IMR-90 (cell line): ENCODE data around the gene SPINDOC. TPM values are rescaled to one million over a fixed set of nuclear protein-coding genes. Genes with fewer than 3 reads are reported as not detected.

Experiments used
- ATAC-seq: fragments of 200-7000 bp; cut with Tn5 transposase; 2 replicates; pipeline ENCODE4 v1.9.1; 2020; ENCODE audit warnings: low read depth, mild to moderate bottlenecking, moderate library complexity
- BruUV-seq: library from RNA; stranded (reverse); fragments of 400-500 nt; replicated peaks from 2 replicates; lab custom pipeline; 2021; lab: Mats Ljungman, UMichigan
- CTCF ChIA-PET: fragments of 300-600 bp; formaldehyde crosslinking; extraction: SDS; loops from one replicate; lab custom pipeline; 2021; ENCODE audit warnings: antibody characterized with exemption; lab: Yijun Ruan, JAX
- POLR2A ChIA-PET: fragments of 300-600 bp; sonication (Branson Sonifier 250); formaldehyde crosslinking; loops from one replicate; lab custom pipeline; 2022; ENCODE audit warnings: antibody characterized with exemption; ENCODE audit not compliant: unreplicated experiment; lab: Charles Lee
- DNase-seq: peaks from one replicate; pipeline ENCODE4 v3.0.0; 2013
- H2AFZ ChIP-seq: replicated peaks from 2 replicates; pipeline ENCODE3; 2013; ENCODE audit warnings: low read length, mild to moderate bottlenecking; ENCODE audit not compliant: poor library complexity
- H2AK5ac ChIP-seq: 2 replicates; pipeline ENCODE4 v1.6.1; 2013; ENCODE audit warnings: low read depth, low read length, inconsistent platforms
- H2AK9ac ChIP-seq: replicated peaks from 2 replicates; pipeline ENCODE3; 2013; ENCODE audit warnings: mild to moderate bottlenecking, low read depth, low read length, moderate library complexity; ENCODE audit not compliant: poor library complexity
- H2BK120ac ChIP-seq: 2 replicates; pipeline ENCODE4 v1.6.1; 2013; ENCODE audit warnings: low read depth, low read length, inconsistent platforms
- H2BK15ac ChIP-seq: 3 replicates; pipeline ENCODE4 v1.6.1; 2013; ENCODE audit warnings: low read depth, low read length, inconsistent platforms
- H2BK20ac ChIP-seq: 2 replicates; pipeline ENCODE4 v1.6.1; 2013; ENCODE audit warnings: low read depth, mild to moderate bottlenecking, inconsistent platforms, low read length, moderate library complexity
- H2BK5ac ChIP-seq: 2 replicates; pipeline ENCODE4 v1.6.1; 2013; ENCODE audit warnings: mild to moderate bottlenecking, low read depth, low read length, inconsistent platforms; ENCODE audit not compliant: poor library complexity, severe bottlenecking
- H3K14ac ChIP-seq: replicated peaks from 2 replicates; pipeline ENCODE4 v1.6.1; 2013; ENCODE audit warnings: low read depth, low read length, inconsistent platforms
- H3K18ac ChIP-seq: 2 replicates; pipeline ENCODE4 v1.6.1; 2013; ENCODE audit warnings: low read depth, low read length, control low read depth
- H3K23ac ChIP-seq: 2 replicates; pipeline ENCODE4 v1.6.1; 2013; ENCODE audit warnings: low read depth, low read length, inconsistent platforms
- H3K27ac ChIP-seq: 2 replicates; pipeline ENCODE4 v1.5.1; 2013; ENCODE audit warnings: mild to moderate bottlenecking, control low read depth, low read length; ENCODE audit not compliant: insufficient read depth
- H3K27me3 ChIP-seq: 2 replicates; pipeline ENCODE4 v1.6.1; 2013; ENCODE audit warnings: low read length; ENCODE audit not compliant: control insufficient read depth, insufficient read depth
- H3K36me3 ChIP-seq: 2 replicates; pipeline ENCODE4 v1.6.1; 2013; ENCODE audit warnings: low read length, mixed read lengths; ENCODE audit not compliant: control insufficient read depth, insufficient read depth
- H3K4ac ChIP-seq: 2 replicates; pipeline ENCODE4 v1.6.1; 2013; ENCODE audit warnings: low read depth, low read length, inconsistent platforms
- H3K4me1 ChIP-seq: 2 replicates; pipeline ENCODE4 v1.6.1; 2013; ENCODE audit warnings: low read length, mixed read lengths; ENCODE audit not compliant: control insufficient read depth, insufficient read depth
- H3K4me2 ChIP-seq: 2 replicates; pipeline ENCODE4 v1.6.1; 2013; ENCODE audit warnings: low read depth, mild to moderate bottlenecking, control low read depth, low read length, moderate library complexity
- H3K4me3 ChIP-seq: 2 replicates; pipeline ENCODE4 v1.5.1; 2013; ENCODE audit warnings: low read depth, mild to moderate bottlenecking, control low read depth, low read length, moderate library complexity; ENCODE audit not compliant: insufficient read depth
- H3K56ac ChIP-seq: 2 replicates; pipeline ENCODE4 v1.6.1; 2013; ENCODE audit warnings: low read length, inconsistent platforms; ENCODE audit not compliant: insufficient read depth; ENCODE audit errors: extremely low read depth
- H3K79me1 ChIP-seq, 2 experiments: 2 replicates each; pipeline ENCODE4 v1.6.1; 2013; ENCODE audit warnings: low read length in 2 of 2, inconsistent platforms in 1 of 2, low read depth in 1 of 2
- H3K9ac ChIP-seq: 2 replicates; pipeline ENCODE4 v1.6.1; 2013; ENCODE audit warnings: low read depth, low read length, control low read depth
- H3K9me1 ChIP-seq: 2 replicates; pipeline ENCODE4 v1.6.1; 2013; ENCODE audit warnings: low read length, inconsistent platforms; ENCODE audit not compliant: insufficient read depth
- H3K9me3 ChIP-seq: 2 replicates; pipeline ENCODE4 v1.6.1; 2013; ENCODE audit warnings: low read length; ENCODE audit not compliant: control insufficient read depth, insufficient read depth
- H4K20me1 ChIP-seq: 2 replicates; pipeline ENCODE4 v1.6.1; 2013; ENCODE audit warnings: low read length, inconsistent platforms; ENCODE audit not compliant: insufficient read depth
- H4K5ac ChIP-seq: 2 replicates; pipeline ENCODE4 v1.6.1; 2013; ENCODE audit warnings: mild to moderate bottlenecking, low read depth, low read length, control low read depth
- H4K8ac ChIP-seq, 2 experiments: 2 replicates each; pipeline ENCODE4 v1.6.1; 2013; ENCODE audit warnings: low read depth in 2 of 2, low read length in 2 of 2, control low read depth in 1 of 2, inconsistent platforms in 1 of 2
- H4K91ac ChIP-seq: 2 replicates; pipeline ENCODE4 v1.6.1; 2013; ENCODE audit warnings: low read depth, low read length, inconsistent platforms; ENCODE audit not compliant: insufficient read depth
- SMC3 ChIP-seq: fragments of 150-350 bp; IDR thresholded peaks from 2 replicates; pipeline ENCODE4 v1.6.1; 2016; ENCODE audit warnings: low read depth, mild to moderate bottlenecking, antibody characterized with exemption, low read length, moderate library complexity
- WGBS, 2 experiments: methylation state at CpG; one replicate each; pipeline versions ENCODE4 v1.1.5 to v1.1.7; 2013; ENCODE audit warnings: missing lambda C conversion rate in 2 of 2; ENCODE audit not compliant: insufficient read length in 1 of 2; ENCODE audit errors: extremely low coverage in 2 of 2; 5-methylcytosine and 5-hydroxymethylcytosine counted together
- dilution Hi-C: fragments of 300-500 bp; cut with HindIII; formaldehyde crosslinking; loops from one replicate; pipeline ENCODE4 v1.14.3; 2018; ENCODE audit warnings: low sequenced_read_pairs; ENCODE audit not compliant: unreplicated experiment
- in situ Hi-C: fragments of 300-500 bp; cut with MboI; formaldehyde crosslinking; loops from 3 replicates; pipeline ENCODE4 v1.14.3; 2019; ENCODE audit warnings: low sequenced_read_pairs, inconsistent platforms, mixed read lengths
- intact Hi-C: fragments of 100-400 bp; cut with micrococcal nuclease; formaldehyde crosslinking; loops from 2 replicates; pipeline ENCODE4 v1.10.0; 2022
- polyA plus RNA-seq, 3 experiments: library from polyadenylated mRNA; depleted of rRNA; stranded (reverse); fragments of >200 nt; gene quantifications; 2 replicates each; pipeline ENCODE4 v1.2.3, GENCODE V29; 2012; ENCODE audit warnings: low replicate concordance in 1 of 3
- total RNA-seq: library from RNA; depleted of rRNA; stranded (reverse); fragments of >200 nt; gene quantifications from 2 replicates; pipeline ENCODE4 v1.2.3, GENCODE V29; 2012
- TF ChIP-seq, protein P1 (sequence below): fragments of 150-350 bp; IDR thresholded peaks from 2 replicates; pipeline ENCODE4 v1.6.1; 2017; ENCODE audit warnings: mild to moderate bottlenecking, antibody characterized with exemption, low read length, low read depth

SPINDOC gene
- total and polyA plus RNA-seq, 2 of the 4 experiments (the other 2 are of a cell fraction), result 10.0 to 29.9 TPM

GRCh38 chr11:63816732-63817131, 3.5 kb downstream of the SPINDOC start:
- Histone ChIP-seq H3K36me3 (peaks cover 48% of the 10 kb centered on the region), H4K91ac (no peak overlapping the region), H2BK20ac (no peak overlapping the region), H3K4me1 (peaks cover 4% of the 10 kb centered on the region), H2BK120ac (no peak overlapping the region), H3K56ac (no peak overlapping the region), H4K5ac (no peak overlapping the region), H3K27ac (no peak overlapping the region), H4K8ac (no peak overlapping the region), H3K23ac (peak overlapping the region; percentile 5; the same call in 1 of the 2 replicates), H3K14ac (no peak overlapping the region), H2AK9ac (no peak overlapping the region), H2AK5ac (no peak overlapping the region), H3K4me3 (no peak overlapping the region), H3K4me2 (no peak overlapping the region), H2BK15ac (no peak overlapping the region), H3K27me3 (no peaks in the 10 kb centered on the region), H3K9me3 (no peaks in the 10 kb centered on the region), H3K9ac (no peak overlapping the region), H4K20me1 (peaks cover 42% of the 10 kb centered on the region), H2AFZ (no peak overlapping the region), H3K9me1 (peaks cover 9% of the 10 kb centered on the region), H2BK5ac (no peak overlapping the region), H3K4ac (no peak overlapping the region), H3K18ac (no peak overlapping the region), H3K79me1 (peaks cover 26 to 78% of the 10 kb centered on the region in 2 experiments)
- BruUV-seq, result no TSS peak
- in situ Hi-C loops (no loop called here), intact Hi-C loops (no loop called here), dilution Hi-C loops (no loop called here)
- ATAC-seq, result no peak
- CTCF ChIA-PET, result no interaction called here
- no CpG with 5 or more reads among the region's 3 CpGs for WGBS, 2 experiments
- POLR2A ChIA-PET, result no interaction called here
- TF ChIP-seq, protein P1, sequence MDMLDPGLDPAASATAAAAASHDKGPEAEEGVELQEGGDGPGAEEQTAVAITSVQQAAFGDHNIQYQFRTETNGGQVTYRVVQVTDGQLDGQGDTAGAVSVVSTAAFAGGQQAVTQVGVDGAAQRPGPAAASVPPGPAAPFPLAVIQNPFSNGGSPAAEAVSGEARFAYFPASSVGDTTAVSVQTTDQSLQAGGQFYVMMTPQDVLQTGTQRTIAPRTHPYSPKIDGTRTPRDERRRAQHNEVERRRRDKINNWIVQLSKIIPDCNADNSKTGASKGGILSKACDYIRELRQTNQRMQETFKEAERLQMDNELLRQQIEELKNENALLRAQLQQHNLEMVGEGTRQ, result no peak
- TF ChIP-seq SMC3, result no peak
- no peak for DNase-seq
